HG02840 (cell line): ENCODE results near the gene SKA2.
"Not testable (repeated sequence)": the region's sequence is repeated elsewhere in the genome, so short reads cannot be mapped to it uniquely, and the experiment has no call there.

Experiments
- ATAC-seq: cut with Tn5 transposase; IDR thresholded peaks from one replicate; pipeline ENCODE4 v1.9.1; 2021; ENCODE audit warnings: mild to moderate bottlenecking, moderate library complexity, moderate number of reproducible peaks; ENCODE audit not compliant: unreplicated experiment, low FRiP score

The SKA2 gene

GRCh38 chr17:59105852-59106462, 49.0 kb downstream of the SKA2 start:
- ATAC-seq: peak; percentile 26

- ATAC-seq: no peak
Measured at GRCh38 chr17:59101178-59101577, 53.8 kb downstream of the SKA2 start.

GRCh38 chr17:59097876-59098275, 57.1 kb downstream of the SKA2 start:
- ATAC-seq: no peak

GRCh38 chr17:59094861-59095530, 60.0 kb downstream of the SKA2 start:
- ATAC-seq: no peak

- no peak for ATAC-seq
Measured at GRCh38 chr17:59093702-59094231, 61.2 kb downstream of the SKA2 start.

- no peak for ATAC-seq
Measured at GRCh38 chr17:59093145-59093701, 61.8 kb downstream of the SKA2 start.

- not testable (repeated sequence) for ATAC-seq
Measured at GRCh38 chr17:59090593-59090992, 64.4 kb downstream of the SKA2 start.

- ATAC-seq: no peak
Measured at GRCh38 chr17:59084154-59084553, 70.8 kb downstream of the SKA2 start.

- ATAC-seq: no peak
Measured at GRCh38 chr17:59074494-59074893, 80.5 kb downstream of the SKA2 start.

- no peak for ATAC-seq
Measured at GRCh38 chr17:59073972-59074371, 81.0 kb downstream of the SKA2 start.

- ATAC-seq: no peak
Measured at GRCh38 chr17:59069856-59070255, 85.1 kb downstream of the SKA2 start.

- no peak for ATAC-seq
Measured at GRCh38 chr17:59067756-59068155, 87.2 kb downstream of the SKA2 start.

- ATAC-seq: no peak
Measured at GRCh38 chr17:59067340-59067739, 87.6 kb downstream of the SKA2 start.

GRCh38 chr17:59062509-59062908, 92.5 kb downstream of the SKA2 start:
- no peak for ATAC-seq
